ENCODE measurements around the gene ZNRD2. TPM values are rescaled to one million over a fixed set of nuclear protein-coding genes. Genes with fewer than 3 reads are reported as not detected.

ZNRD2 gene
- total RNA-seq, 1 donor from 2014 or later: 157 TPM

DNA sequence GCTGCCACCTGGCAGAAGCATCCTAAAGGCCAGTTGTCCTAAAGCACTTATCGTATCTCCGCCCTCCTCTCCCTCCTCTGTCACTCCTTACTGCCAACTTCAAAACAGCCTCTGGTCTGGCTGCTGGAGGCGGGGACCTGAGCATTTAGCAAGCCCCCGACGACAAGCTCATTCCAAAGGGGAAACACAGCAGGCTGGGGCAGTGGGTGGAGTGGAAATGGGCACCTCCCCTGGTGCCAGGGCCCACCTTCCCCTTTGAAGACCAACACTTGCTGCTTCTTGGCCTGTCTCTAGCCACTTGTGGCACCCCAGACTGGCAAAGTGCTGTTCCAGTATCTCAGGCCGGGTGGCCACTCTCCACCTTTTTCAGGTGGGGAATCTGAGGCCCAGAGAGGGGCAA is 40.1 kb downstream of the ZNRD2 start:
- no peak for DNase-seq (ENCODE audit: low spot score in 2 of 2)
- peaks cover 11 to 20% of the 10 kb centered on the region in 2 donors for H3K36me3 ChIP-seq
- H3K4me3 ChIP-seq: peak overlapping the region in 1 of 2 donors; percentile 76
- intact Hi-C loops (cut with DNase I): loop anchor here (5.0 to 10.0 kb wide), 2 partner anchors 83 to 104 kb away; partner anchors contain the start of genes KAT5 and SCYL1
- TF ChIP-seq, protein P1, sequence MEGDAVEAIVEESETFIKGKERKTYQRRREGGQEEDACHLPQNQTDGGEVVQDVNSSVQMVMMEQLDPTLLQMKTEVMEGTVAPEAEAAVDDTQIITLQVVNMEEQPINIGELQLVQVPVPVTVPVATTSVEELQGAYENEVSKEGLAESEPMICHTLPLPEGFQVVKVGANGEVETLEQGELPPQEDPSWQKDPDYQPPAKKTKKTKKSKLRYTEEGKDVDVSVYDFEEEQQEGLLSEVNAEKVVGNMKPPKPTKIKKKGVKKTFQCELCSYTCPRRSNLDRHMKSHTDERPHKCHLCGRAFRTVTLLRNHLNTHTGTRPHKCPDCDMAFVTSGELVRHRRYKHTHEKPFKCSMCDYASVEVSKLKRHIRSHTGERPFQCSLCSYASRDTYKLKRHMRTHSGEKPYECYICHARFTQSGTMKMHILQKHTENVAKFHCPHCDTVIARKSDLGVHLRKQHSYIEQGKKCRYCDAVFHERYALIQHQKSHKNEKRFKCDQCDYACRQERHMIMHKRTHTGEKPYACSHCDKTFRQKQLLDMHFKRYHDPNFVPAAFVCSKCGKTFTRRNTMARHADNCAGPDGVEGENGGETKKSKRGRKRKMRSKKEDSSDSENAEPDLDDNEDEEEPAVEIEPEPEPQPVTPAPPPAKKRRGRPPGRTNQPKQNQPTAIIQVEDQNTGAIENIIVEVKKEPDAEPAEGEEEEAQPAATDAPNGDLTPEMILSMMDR (IDR thresholded peaks at IDR 0.05): no peak
- no peaks in the 10 kb centered on the region for H3K27me3 ChIP-seq
- peaks cover 8 to 40% of the 10 kb centered on the region in 2 donors for H3K4me1 ChIP-seq
- peak overlapping the region; percentile 50 to 95 for H3K27ac ChIP-seq
- H3K9me3 ChIP-seq: no peaks in the 10 kb centered on the region

DNA sequence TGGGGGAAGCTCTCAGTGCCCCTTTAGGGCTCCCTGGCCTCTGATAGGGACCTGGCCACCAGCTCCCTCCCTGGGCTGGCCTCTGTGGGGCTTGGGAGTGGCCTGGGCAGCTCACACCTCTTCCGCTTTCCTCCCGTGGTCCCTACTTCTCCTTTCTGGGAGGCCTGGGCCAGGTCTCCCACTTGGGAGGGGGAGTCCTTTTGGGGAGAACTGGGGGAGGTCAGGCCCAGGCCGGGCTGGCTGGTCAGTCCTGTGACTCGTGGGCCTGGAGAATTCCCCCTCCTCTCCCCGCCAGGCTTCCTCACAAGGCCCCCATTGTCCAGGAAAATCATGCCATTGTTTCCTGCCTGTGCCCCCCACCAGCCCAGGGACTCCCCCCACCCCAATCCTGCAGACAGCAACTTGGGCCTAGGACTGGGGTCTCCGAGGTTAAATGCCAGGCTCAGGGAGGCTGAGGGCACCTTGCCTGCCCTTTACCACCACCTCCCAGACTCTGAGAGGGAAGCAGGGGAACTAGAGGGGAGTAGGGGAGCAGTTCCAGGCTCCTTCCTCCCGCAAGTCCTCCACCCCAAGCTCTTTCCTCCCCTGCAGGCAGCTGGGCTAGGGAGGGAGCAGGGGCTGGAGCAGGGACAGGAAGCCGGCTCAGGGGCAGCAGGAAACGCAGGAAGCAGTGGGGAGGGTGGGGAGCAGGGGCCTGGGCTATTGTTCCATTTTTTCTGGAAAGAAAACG is 40.9 kb downstream of the ZNRD2 start:
- Histone ChIP-seq H3K27ac (peak overlapping the region; percentile 50 to 95), H3K27me3 (no peaks in the 10 kb centered on the region), H3K9me3 (no peaks in the 10 kb centered on the region), H3K4me3 (peak overlapping the region; percentile 76 to 87), H3K36me3 (peaks cover 3 to 14% of the 10 kb centered on the region in 2 donors), H3K4me1 (peaks cover 11 to 40% of the 10 kb centered on the region in 2 donors)
- no peak for DNase-seq (ENCODE audit: low spot score in 2 of 2)
- intact Hi-C loops (cut with DNase I): loop anchor here (5.0 to 10.0 kb wide), 2 partner anchors 84 to 104 kb away; partner anchors contain the start of genes KAT5 and SCYL1
- TF ChIP-seq, protein P1 (IDR thresholded peaks at IDR 0.05): no peak

DNA sequence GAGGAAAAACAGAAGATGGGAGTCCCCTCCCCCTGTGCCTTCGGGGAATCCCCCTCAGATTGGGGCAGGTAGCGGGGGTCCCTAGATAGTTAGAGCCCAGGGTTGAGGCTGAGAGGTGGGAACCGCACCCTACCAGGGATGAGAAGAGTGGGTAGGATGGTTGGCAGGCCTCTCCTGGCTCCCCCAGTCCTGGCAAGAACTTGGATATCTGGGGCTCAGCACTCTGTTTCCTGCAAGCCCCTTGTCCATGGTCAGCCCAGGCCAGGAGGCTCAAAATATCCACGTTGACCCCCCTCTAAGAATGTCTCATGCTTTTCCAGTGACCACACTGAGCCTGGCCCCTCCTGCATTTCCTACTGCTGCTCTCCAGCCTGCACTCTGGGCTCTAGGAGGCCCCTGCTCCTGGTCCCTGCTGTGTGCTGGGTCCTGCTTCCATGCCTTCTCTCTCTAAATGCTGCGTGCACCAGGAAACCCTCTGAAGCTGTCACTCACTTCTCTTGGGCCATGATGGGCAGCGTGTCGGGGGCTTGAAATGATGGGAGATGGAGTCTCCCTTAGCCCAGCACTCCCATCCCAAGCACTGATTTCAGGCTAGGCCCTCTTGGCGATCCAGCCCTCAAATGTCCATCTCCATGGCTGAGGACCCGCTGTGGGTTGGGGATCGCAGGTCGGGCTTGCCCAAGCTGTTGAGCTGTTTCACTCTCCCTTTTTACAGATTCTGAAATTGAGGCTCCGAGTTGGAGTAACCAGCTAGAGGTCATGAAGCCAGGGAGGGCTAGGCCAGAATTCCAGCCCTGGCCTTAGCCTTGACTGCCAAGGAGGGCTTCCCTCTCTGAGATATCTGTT is 41.7 kb downstream of the ZNRD2 start:
- no peak for DNase-seq (ENCODE audit: low spot score in 2 of 2)
- peak overlapping the region; percentile 90 to 95 for H3K27ac ChIP-seq
- H3K4me3 ChIP-seq: peak overlapping the region; percentile 76 to 87
- no peaks in the 10 kb centered on the region for H3K9me3 ChIP-seq
- no peaks in the 10 kb centered on the region for H3K27me3 ChIP-seq
- H3K4me1 ChIP-seq: peaks cover 19 to 41% of the 10 kb centered on the region in 2 donors
- intact Hi-C loops (cut with DNase I): loop anchor here (5.0 to 10.0 kb wide), 2 partner anchors 85 to 103 kb away; partner anchors contain the start of genes KAT5 and SCYL1
- TF ChIP-seq, protein P1 (IDR thresholded peaks at IDR 0.05): no peak
- peaks cover 2 to 14% of the 10 kb centered on the region in 2 donors for H3K36me3 ChIP-seq

DNA sequence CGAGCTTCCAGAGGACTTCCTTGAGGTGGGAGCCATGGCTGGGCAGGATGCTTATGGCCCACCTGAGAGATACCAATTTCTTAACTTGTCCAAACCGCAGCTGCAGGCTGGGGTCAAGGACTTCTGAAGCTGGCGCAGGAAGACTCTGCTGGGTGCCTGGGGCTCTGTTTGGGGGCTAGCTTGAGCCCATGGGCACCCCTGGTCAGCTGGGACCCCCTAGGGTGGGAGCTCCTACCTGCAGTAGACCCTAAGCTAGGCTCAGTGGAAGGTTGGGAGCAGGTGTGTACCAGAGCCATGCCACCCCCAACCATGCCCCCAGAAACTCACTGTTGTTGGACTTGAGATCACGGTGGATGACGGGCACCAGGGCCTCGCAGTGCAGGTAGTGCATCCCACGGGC is 42.4 kb downstream of the ZNRD2 start:
- no peaks in the 10 kb centered on the region for H3K27me3 ChIP-seq
- no peak for DNase-seq (ENCODE audit: low spot score in 2 of 2)
- TF ChIP-seq, protein P1 (IDR thresholded peaks at IDR 0.05): no peak
- H3K9me3 ChIP-seq: no peaks in the 10 kb centered on the region
- peak overlapping the region; percentile 76 to 87 for H3K4me3 ChIP-seq
- H3K27ac ChIP-seq: peak overlapping the region; percentile 90 to 95
- intact Hi-C loops (cut with DNase I): loop anchor here (5.0 to 10.0 kb wide), 2 partner anchors 85 to 102 kb away; partner anchors contain the start of genes KAT5 and SCYL1
- peaks cover 21 to 40% of the 10 kb centered on the region in 2 donors for H3K4me1 ChIP-seq
- H3K36me3 ChIP-seq: peaks cover 9 to 21% of the 10 kb centered on the region in 2 donors

DNA sequence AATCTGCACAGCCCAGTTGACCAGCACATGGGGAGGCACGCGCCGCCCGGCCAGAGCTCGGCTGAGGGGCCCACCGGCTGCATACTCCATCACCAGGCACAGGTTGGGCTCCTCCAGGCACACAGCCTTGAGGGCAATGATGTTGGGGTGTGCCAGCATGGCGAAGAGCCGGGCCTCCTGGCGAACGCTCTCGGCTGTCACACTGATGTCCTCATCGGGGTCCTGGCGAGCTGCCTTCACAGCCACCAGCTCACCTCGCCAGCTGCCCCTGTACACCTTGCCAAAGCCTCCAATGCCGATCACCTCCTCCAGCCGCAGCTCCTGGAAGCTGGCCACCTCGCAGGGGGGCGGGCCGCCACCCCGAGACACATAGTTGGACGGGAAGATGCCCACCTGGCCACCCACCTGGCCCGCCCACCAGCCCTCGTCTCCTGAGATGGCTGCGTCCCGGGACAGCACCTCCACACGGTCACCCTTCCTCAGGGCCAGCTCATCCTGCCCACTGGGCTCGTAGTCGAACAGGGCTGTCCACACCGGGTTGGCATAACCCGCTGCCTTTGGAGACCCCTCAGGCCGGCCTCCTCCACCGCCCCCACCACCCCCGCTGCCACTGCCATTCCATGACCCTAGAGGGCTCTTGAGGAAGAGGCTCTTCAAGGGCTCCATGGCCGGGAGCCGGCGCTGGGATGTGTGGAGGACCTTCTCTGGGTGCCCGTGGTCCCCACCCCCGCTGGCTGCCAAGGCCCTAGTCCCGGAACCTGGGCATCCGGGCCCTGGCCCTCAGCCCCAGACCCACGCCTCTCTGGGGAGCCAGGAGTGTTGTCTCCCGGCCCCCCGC is 43.0 kb downstream of the ZNRD2 start:
- H3K4me3 ChIP-seq: peak overlapping the region; percentile 76 to 87
- peaks cover 15 to 21% of the 10 kb centered on the region in 2 donors for H3K36me3 ChIP-seq
- no peaks in the 10 kb centered on the region for H3K9me3 ChIP-seq
- H3K27ac ChIP-seq: peak overlapping the region; percentile 90 to 95
- no peaks in the 10 kb centered on the region for H3K27me3 ChIP-seq
- no peak for DNase-seq (ENCODE audit: low spot score in 2 of 2)
- H3K4me1 ChIP-seq: peaks cover 21 to 35% of the 10 kb centered on the region in 2 donors
- TF ChIP-seq, protein P1 (IDR thresholded peaks at IDR 0.05): no peak
- intact Hi-C loops (cut with DNase I): loop anchor here (5.0 to 10.0 kb wide), 2 partner anchors 86 to 101 kb away; partner anchors contain the start of genes KAT5 and SCYL1

Measured in ascending aorta (tissue), 2 donors.